B cell (primary cell): Measurements from ENCODE around the gene CNTN3. TPM values are rescaled to one million over a fixed set of nuclear protein-coding genes. Genes with fewer than 3 reads are reported as not detected.

ENCODE experiments used
- ATAC-seq: fragments of 200-7000 bp; cut with Tn5 transposase; one replicate; pipeline ENCODE4 v1.10.0; 2021; ENCODE audit warnings: low read depth, mild to moderate bottlenecking, moderate number of reproducible peaks, moderate library complexity
- CTCF ChIA-PET: fragments of 350-600 bp; sonication (Branson Sonifier 250); formaldehyde crosslinking; loops from one replicate; lab custom pipeline; 2021; ENCODE audit warnings: antibody characterized with exemption, inconsistent platforms; lab: Charles Lee
- POLR2A ChIA-PET: fragments of 350-600 bp; sonication (Branson Sonifier 250); formaldehyde crosslinking; loops from one replicate; lab custom pipeline; 2021; ENCODE audit warnings: antibody characterized with exemption; lab: Charles Lee
- DNase-seq: peaks from one replicate; pipeline ENCODE4 v3.0.0; 2013
- H2AFZ ChIP-seq: 2 replicates; pipeline ENCODE4 v1.6.1; 2012; ENCODE audit warnings: mild to moderate bottlenecking, low read depth, low read length; ENCODE audit not compliant: insufficient read depth, poor library complexity, severe bottlenecking
- H3K27ac ChIP-seq, 2 donors: 1 replicate in 1 of 2; 2 replicates in 1 of 2; pipeline ENCODE4 v1.5.1; 2012 to 2013; ENCODE audit warnings: low read length in 2 of 2, mild to moderate bottlenecking in 2 of 2, moderate library complexity in 1 of 2
- H3K27me3 ChIP-seq, 4 experiments: fragments of 200-600 bp in 1 of 4; sonication (generic) in 1 of 4; replicated peaks in 1 of 4; 1 replicate in 2 of 4; 2 replicates in 2 of 4; pipeline versions ENCODE4 v1.6.1 to v1.7.0; 2013 to 2016; ENCODE audit warnings: low read length in 3 of 4, mild to moderate bottlenecking in 2 of 4, mixed read lengths in 1 of 4, moderate library complexity in 1 of 4; ENCODE audit not compliant: insufficient read depth in 4 of 4, control insufficient read depth in 3 of 4; ENCODE audit errors: control extremely low read depth in 1 of 4
- H3K36me3 ChIP-seq, 2 experiments: replicated peaks in 1 of 2; 1 replicate in 1 of 2; 2 replicates in 1 of 2; pipeline versions ENCODE4 v1.6.1 to v1.7.1; 2013; ENCODE audit warnings: low read length in 1 of 2; ENCODE audit not compliant: insufficient read depth in 2 of 2, control insufficient read depth in 1 of 2; ENCODE audit errors: control extremely low read depth in 1 of 2, extremely low read depth in 1 of 2
- H3K4me1 ChIP-seq, 2 donors: fragments of 200-600 bp in 1 of 2; sonication (generic) in 1 of 2; 1 replicate in 1 of 2; 2 replicates in 1 of 2; pipeline versions ENCODE4 v1.5.1 to v1.6.1; 2013 to 2017; ENCODE audit warnings: low read length in 2 of 2; ENCODE audit not compliant: control insufficient read depth in 2 of 2, insufficient read depth in 2 of 2
- H3K4me2 ChIP-seq: replicated peaks from 2 replicates; pipeline ENCODE3; 2012; ENCODE audit warnings: mild to moderate bottlenecking, low read depth, low read length; ENCODE audit not compliant: poor library complexity, severe bottlenecking
- H3K4me3 ChIP-seq, 5 experiments: fragments of 200-600 bp in 1 of 5; sonication (generic) in 1 of 5; 1 replicate in 3 of 5; 2 replicates in 2 of 5; pipeline versions ENCODE4 v1.5.1 to v1.7.0; 2011 to 2016; ENCODE audit warnings: low read length in 4 of 5, mild to moderate bottlenecking in 4 of 5, low read depth in 2 of 5, control low read depth in 1 of 5, moderate library complexity in 1 of 5; ENCODE audit not compliant: insufficient read depth in 1 of 5; ENCODE audit errors: control extremely low read depth in 1 of 5, extremely low read depth in 1 of 5
- H3K79me2 ChIP-seq: fragments of 200-600 bp; sonication (generic); one replicate; pipeline ENCODE4 v1.6.0; 2016; ENCODE audit warnings: low read length; ENCODE audit not compliant: control insufficient read depth, insufficient read depth
- H3K9ac ChIP-seq: fragments of 200-600 bp; sonication (generic); 2 replicates; pipeline ENCODE4 v1.6.1; 2017; ENCODE audit warnings: mild to moderate bottlenecking, low read length, moderate library complexity
- H3K9me3 ChIP-seq, 3 donors: one replicate each; pipeline versions ENCODE4 v1.6.1 to v1.7.1; 2013; ENCODE audit warnings: low read length in 2 of 3; ENCODE audit not compliant: control insufficient read depth in 2 of 3, insufficient read depth in 1 of 3; ENCODE audit errors: control extremely low read depth in 1 of 3
- H4K20me1 ChIP-seq: 2 replicates; pipeline ENCODE4 v1.6.0; 2012; ENCODE audit warnings: mild to moderate bottlenecking, low read length; ENCODE audit not compliant: insufficient read depth, control insufficient read depth, poor library complexity, severe bottlenecking
- H3K27ac Mint-ChIP-seq: one replicate; pipeline ENCODE4 v1.8.0; 2021; ENCODE audit warnings: mixed read lengths
- H3K27me3 Mint-ChIP-seq: one replicate; pipeline ENCODE4 v1.8.0; 2021; ENCODE audit warnings: mixed read lengths
- H3K4me1 Mint-ChIP-seq: one replicate; pipeline ENCODE4 v1.8.0; 2021; ENCODE audit warnings: mixed read lengths
- H3K4me3 Mint-ChIP-seq: one replicate; pipeline ENCODE4 v1.8.0; 2021; ENCODE audit warnings: mixed read lengths
- H3K9me3 Mint-ChIP-seq: one replicate; pipeline ENCODE4 v1.8.0; 2022; ENCODE audit warnings: mixed read lengths; ENCODE audit not compliant: insufficient read depth
- CTCF ChIP-seq: fragments of 200-600 bp; IDR thresholded peaks from one replicate; pipeline ENCODE4 v1.8.0; 2022; ENCODE audit warnings: antibody characterized with exemption, mild to moderate bottlenecking
- EZH2 ChIP-seq: IDR thresholded peaks from 2 replicates; pipeline ENCODE4 v1.6.1; 2012; ENCODE audit warnings: borderline replicate concordance, low read depth, mild to moderate bottlenecking, moderate library complexity, low read length; ENCODE audit not compliant: insufficient read depth, poor library complexity, severe bottlenecking
- WGBS: methylation state at CpG from one replicate; pipeline ENCODE4 v1.1.5; 2013; ENCODE audit warnings: missing lambda C conversion rate; ENCODE audit not compliant: insufficient coverage; 5-methylcytosine and 5-hydroxymethylcytosine counted together
- intact Hi-C: fragments of 100-400 bp; cut with micrococcal nuclease; formaldehyde crosslinking; loops from one replicate; pipeline ENCODE4 v1.10.0; 2022
- polyA plus RNA-seq: library from polyadenylated mRNA; depleted of rRNA; stranded (reverse); fragments of >200 nt; gene quantifications from 2 replicates; pipeline ENCODE4 v1.2.3, GENCODE V29; 2012
- total RNA-seq, 2 donors: library from RNA; stranded (reverse); fragments of 120-200 nt in 1 of 2; gene quantifications; 1 replicate in 1 of 2; 2 replicates in 1 of 2; pipeline versions ENCODE4 v1.2.3 to v1.2.4, GENCODE V29; 2013 to 2022

CNTN3 gene
- total and polyA plus RNA-seq, 2 donors (not counting 1 experiment from before 2014, with no cell fraction given) = not detected

GRCh38 chr3:74611206-74611605 is 3.3 kb downstream of the CNTN3 start:
- no peaks in the 10 kb centered on the region for H3K9me3 ChIP-seq
- no peak overlapping the region for H3K9ac ChIP-seq
- H3K27me3 ChIP-seq = peaks cover 0 to 9% (median 4%) of the 10 kb centered on the region in 4 experiments
- Mint-ChIP-seq H3K4me1 (no peaks in the 10 kb centered on the region), H3K9me3 (no peaks in the 10 kb centered on the region), H3K27ac (no peak overlapping the region), H3K27me3 (peaks cover 18% of the 10 kb centered on the region), H3K4me3 (no peak overlapping the region)
- no peak overlapping the region for H2AFZ ChIP-seq
- POLR2A ChIA-PET = no interaction called here
- TF ChIP-seq EZH2 (no peak), CTCF (no peak)
- H3K36me3 ChIP-seq = no peaks in the 10 kb centered on the region
- H3K79me2 ChIP-seq = no peaks in the 10 kb centered on the region
- no peaks in the 10 kb centered on the region for H4K20me1 ChIP-seq
- CTCF ChIA-PET = no interaction called here
- intact Hi-C loops = no loop called here
- no peak for DNase-seq
- H3K4me3 ChIP-seq = no peak overlapping the region
- no peaks in the 10 kb centered on the region for H3K4me1 ChIP-seq
- WGBS = no CpG with 5 or more reads among the region's 1 CpG
- no peak for ATAC-seq
- H3K27ac ChIP-seq = no peak overlapping the region
- no peak overlapping the region for H3K4me2 ChIP-seq

GRCh38 chr3:74607803-74608202 is 6.7 kb downstream of the CNTN3 start:
- no peak overlapping the region for H3K27ac ChIP-seq
- Mint-ChIP-seq H3K27me3 (peaks cover 7% of the 10 kb centered on the region), H3K27ac (no peak overlapping the region), H3K4me1 (no peaks in the 10 kb centered on the region), H3K9me3 (no peaks in the 10 kb centered on the region), H3K4me3 (no peak overlapping the region)
- ChIA-PET CTCF (no interaction called here), POLR2A (no interaction called here)
- H3K9ac ChIP-seq = no peak overlapping the region
- H3K36me3 ChIP-seq = no peaks in the 10 kb centered on the region
- H2AFZ ChIP-seq = no peak overlapping the region
- H3K27me3 ChIP-seq = no peaks in the 10 kb centered on the region
- intact Hi-C loops = no loop called here
- peaks cover 0 to 1% (median 0%) of the 10 kb centered on the region in 3 donors for H3K9me3 ChIP-seq
- no peak overlapping the region for H3K4me3 ChIP-seq
- ATAC-seq (no peak), DNase-seq (no peak)
- no peaks in the 10 kb centered on the region for H3K79me2 ChIP-seq
- no peaks in the 10 kb centered on the region for H3K4me1 ChIP-seq
- H3K4me2 ChIP-seq = no peak overlapping the region
- no peaks in the 10 kb centered on the region for H4K20me1 ChIP-seq
- no CpG with 5 or more reads among the region's 2 CpGs for whole genome bisulfite sequencing
- TF ChIP-seq CTCF = no peak
- no peak for TF ChIP-seq EZH2
